ENCODE results near the gene EYA2. TPM values are rescaled to one million over a fixed set of nuclear protein-coding genes. Genes with fewer than 3 reads are reported as not detected.
A peak's percentile ranks its signal among the peaks of the same experiment; 100 is the strongest.

EYA2 gene
- total RNA-seq, 3 donors from 2014 or later, result 5.4 to 19.2 (median 12.5) TPM

GRCh38 chr20:47118206-47118605, 223.6 kb downstream of the EYA2 start:
- Histone ChIP-seq H3K4me1 (no peaks in the 10 kb centered on the region), H3K27me3 (no peaks in the 10 kb centered on the region), H3K9me3 (no peaks in the 10 kb centered on the region), H3K4me3 (no peak overlapping the region), H3K27ac (peak overlapping the region; percentile 72 to 84), H3K36me3 (no peaks in the 10 kb centered on the region)
- intact Hi-C loops (cut with DNase I; ENCODE audit: low total_unique reads), result no loop called here
- TF ChIP-seq POLR2AphosphoS5 (IDR thresholded peaks at IDR 0.05) (no peak), CTCF (IDR thresholded peaks at IDR 0.05) (no peak), POLR2A (IDR thresholded peaks at IDR 0.05) (no peak)
- no peak for DNase-seq (ENCODE audit: low spot score in 2 of 2)

- H3K27ac ChIP-seq, result peak overlapping the region; percentile 72 to 84
- H3K4me1 ChIP-seq, result no peaks in the 10 kb centered on the region
- no peak overlapping the region for H3K4me3 ChIP-seq
- no peak for TF ChIP-seq CTCF (IDR thresholded peaks at IDR 0.05)
- no peak for TF ChIP-seq POLR2A (IDR thresholded peaks at IDR 0.05)
- no peak for TF ChIP-seq POLR2AphosphoS5 (IDR thresholded peaks at IDR 0.05)
- DNase-seq (ENCODE audit: low spot score in 2 of 2), result no peak
- intact Hi-C loops (cut with DNase I; ENCODE audit: low total_unique reads), result no loop called here
- H3K36me3 ChIP-seq, result no peaks in the 10 kb centered on the region
- no peaks in the 10 kb centered on the region for H3K9me3 ChIP-seq
- no peaks in the 10 kb centered on the region for H3K27me3 ChIP-seq
Measured at GRCh38 chr20:47118641-47119040, 224.0 kb downstream of the EYA2 start.

- Histone ChIP-seq H3K36me3 (no peaks in the 10 kb centered on the region), H3K27me3 (no peaks in the 10 kb centered on the region), H3K9me3 (no peaks in the 10 kb centered on the region), H3K4me3 (no peak overlapping the region), H3K4me1 (peaks cover 0 to 2% of the 10 kb centered on the region in 2 donors), H3K27ac (peak overlapping the region; percentile 17 to 68)
- no peak for DNase-seq (ENCODE audit: low spot score in 2 of 2)
- intact Hi-C loops (cut with DNase I; ENCODE audit: low total_unique reads), result no loop called here
- TF ChIP-seq POLR2A (IDR thresholded peaks at IDR 0.05), result no peak
- no peak for TF ChIP-seq CTCF (IDR thresholded peaks at IDR 0.05)
- no peak for TF ChIP-seq POLR2AphosphoS5 (IDR thresholded peaks at IDR 0.05)
Measured at GRCh38 chr20:47120346-47120936, 225.8 kb downstream of the EYA2 start.

GRCh38 chr20:47122560-47122959, 227.9 kb downstream of the EYA2 start:
- no peak for DNase-seq (ENCODE audit: low spot score in 2 of 2)
- Histone ChIP-seq H3K4me1 (peaks cover 10% of the 10 kb centered on the region in 2 donors), H3K27ac (no peak overlapping the region), H3K27me3 (no peaks in the 10 kb centered on the region), H3K36me3 (no peaks in the 10 kb centered on the region), H3K4me3 (no peak overlapping the region), H3K9me3 (no peaks in the 10 kb centered on the region)
- intact Hi-C loops (cut with DNase I; ENCODE audit: low total_unique reads), result no loop called here
- no peak for TF ChIP-seq POLR2A (IDR thresholded peaks at IDR 0.05)
- no peak for TF ChIP-seq POLR2AphosphoS5 (IDR thresholded peaks at IDR 0.05)
- TF ChIP-seq CTCF (IDR thresholded peaks at IDR 0.05), result no peak

- intact Hi-C loops (cut with DNase I; ENCODE audit: low total_unique reads), result no loop called here
- H3K9me3 ChIP-seq, result no peaks in the 10 kb centered on the region
- H3K36me3 ChIP-seq, result no peaks in the 10 kb centered on the region
- H3K27ac ChIP-seq, result peak overlapping the region; percentile 89 to 92
- TF ChIP-seq POLR2AphosphoS5 (IDR thresholded peaks at IDR 0.05) (peak in 1 of 3 donors; percentile 41), POLR2A (IDR thresholded peaks at IDR 0.05) (no peak), CTCF (IDR thresholded peaks at IDR 0.05) (no peak)
- H3K4me3 ChIP-seq, result no peak overlapping the region
- peak in 1 of 2 donors; percentile 56 for DNase-seq (ENCODE audit: low spot score in 2 of 2)
- peaks cover 10 to 15% of the 10 kb centered on the region in 2 donors for H3K4me1 ChIP-seq
- H3K27me3 ChIP-seq, result no peaks in the 10 kb centered on the region
Measured at GRCh38 chr20:47124181-47124717, 229.6 kb downstream of the EYA2 start.

Data from breast epithelium (tissue), 4 donors.